Effector memory CD8-positive, alpha-beta T cell (primary cell): ENCODE results near the gene ADAMTSL4.
"Not testable (repeated sequence)": the region's sequence is repeated elsewhere in the genome, so short reads cannot be mapped to it uniquely, and the experiment has no call there.

Experiments
- ATAC-seq: fragments of 150-1000 bp; cut with Tn5 transposase; replicated peaks from 2 replicates; pipeline ENCODE4 v1.10.0; 2021; ENCODE audit warnings: mild to moderate bottlenecking, moderate library complexity
- DNase-seq, 3 experiments: peaks; one replicate each; pipeline ENCODE4 v3.0.0; 2021
- H3K27ac Mint-ChIP-seq, 2 donors: one replicate each; pipeline ENCODE4 v1.8.0; 2022; ENCODE audit warnings: mild to moderate bottlenecking in 2 of 2, mixed read lengths in 2 of 2, moderate library complexity in 2 of 2
- H3K27me3 Mint-ChIP-seq, 2 donors: one replicate each; pipeline ENCODE4 v1.8.0; 2022; ENCODE audit warnings: mixed read lengths in 2 of 2
- H3K36me3 Mint-ChIP-seq: one replicate; pipeline ENCODE4 v1.8.0; 2022; ENCODE audit warnings: mild to moderate bottlenecking, moderate library complexity, mixed read lengths; ENCODE audit not compliant: insufficient read depth
- H3K4me1 Mint-ChIP-seq, 2 donors: one replicate each; pipeline ENCODE4 v1.8.0; 2022; ENCODE audit warnings: low read depth in 2 of 2, mixed read lengths in 2 of 2
- H3K4me3 Mint-ChIP-seq, 2 donors: one replicate each; pipeline ENCODE4 v1.8.0; 2022; ENCODE audit warnings: mild to moderate bottlenecking in 2 of 2, mixed read lengths in 2 of 2, moderate library complexity in 2 of 2
- H3K9me3 Mint-ChIP-seq, 2 donors: one replicate each; pipeline ENCODE4 v1.8.0; 2022; ENCODE audit warnings: mixed read lengths in 2 of 2

The ADAMTSL4 gene

DNA sequence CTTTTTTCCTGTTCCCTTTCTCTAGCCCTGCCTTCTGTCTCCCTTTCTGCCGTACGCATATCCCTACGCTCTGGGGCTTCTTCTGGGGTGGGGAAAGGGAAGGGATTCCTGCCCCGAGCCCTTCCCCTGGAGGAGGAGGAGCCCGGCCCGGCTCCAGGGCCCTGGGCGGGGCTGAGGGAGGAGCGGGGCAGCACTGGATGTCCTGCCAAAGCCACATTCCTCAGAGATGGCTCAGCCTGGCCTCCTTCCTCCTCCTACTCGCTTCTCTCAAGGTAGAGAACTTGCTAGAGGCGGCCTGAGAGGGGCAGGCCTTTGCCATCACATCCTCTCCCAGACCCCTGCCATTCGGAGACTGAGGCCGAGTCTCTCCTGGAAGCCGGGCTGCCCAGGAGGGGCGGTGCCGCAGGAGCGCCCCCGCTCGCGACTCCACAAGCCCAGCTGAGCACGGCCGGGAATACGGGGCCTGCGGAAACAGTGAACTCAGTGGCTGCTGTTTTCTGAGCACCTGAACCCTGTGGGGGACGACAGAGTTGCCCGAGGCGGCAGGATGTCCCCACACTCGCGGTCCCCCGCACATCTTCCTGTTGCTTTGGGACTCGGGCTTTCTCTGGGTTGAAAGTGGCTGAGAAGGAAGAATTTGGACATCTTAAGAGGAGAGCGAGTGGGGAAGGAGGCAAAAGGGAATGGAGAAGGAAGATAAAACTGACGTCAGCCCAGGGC lies 12.2 kb downstream of the ADAMTSL4 start:
- peaks cover 49 to 59% of the 10 kb centered on the region in 2 donors for H3K4me1 Mint-ChIP-seq
- H3K36me3 Mint-ChIP-seq: peaks cover 50% of the 10 kb centered on the region
- H3K9me3 Mint-ChIP-seq: no peaks in the 10 kb centered on the region
- peak overlapping the region; percentile 98 to 99 for H3K27ac Mint-ChIP-seq
- DNase-seq: peak in 1 of 3 experiments; percentile 60
- H3K27me3 Mint-ChIP-seq: no peaks in the 10 kb centered on the region
- H3K4me3 Mint-ChIP-seq: peak overlapping the region; percentile 86 to 93
- peak; percentile 35 for ATAC-seq

DNA sequence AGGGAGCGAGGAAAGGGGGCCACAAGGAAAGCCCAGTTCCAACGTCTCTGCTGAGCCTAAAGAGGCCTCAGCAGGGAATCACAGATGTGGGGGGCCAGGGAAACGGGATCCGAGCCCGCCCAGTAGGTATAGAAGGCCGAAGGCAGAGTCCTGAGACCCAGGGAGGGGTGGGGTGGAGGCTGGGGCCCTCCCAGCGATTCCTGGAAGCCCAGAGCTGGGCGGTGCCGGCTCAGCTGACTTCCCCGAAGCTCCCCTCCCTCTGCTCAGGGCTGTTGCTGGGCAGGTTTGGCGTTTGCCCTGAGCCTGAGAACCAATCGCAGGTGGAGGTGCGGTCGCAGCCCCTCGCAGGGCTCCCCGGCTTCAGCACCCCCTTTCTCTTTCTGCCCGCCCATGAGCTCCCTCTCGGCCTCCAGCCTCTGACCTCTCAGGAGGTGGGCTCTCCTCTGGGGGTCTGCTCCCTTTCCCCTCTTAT lies 12.8 kb downstream of the ADAMTSL4 start:
- DNase-seq (peak; percentile 57 to 60 (median 57)), ATAC-seq (peak; percentile 39)
- peaks cover 55 to 62% of the 10 kb centered on the region in 2 donors for H3K4me1 Mint-ChIP-seq
- no peaks in the 10 kb centered on the region for H3K27me3 Mint-ChIP-seq
- peaks cover 52% of the 10 kb centered on the region for H3K36me3 Mint-ChIP-seq
- H3K27ac Mint-ChIP-seq: peak overlapping the region; percentile 98 to 99
- H3K4me3 Mint-ChIP-seq: peak overlapping the region; percentile 86 to 93
- no peaks in the 10 kb centered on the region for H3K9me3 Mint-ChIP-seq

DNA sequence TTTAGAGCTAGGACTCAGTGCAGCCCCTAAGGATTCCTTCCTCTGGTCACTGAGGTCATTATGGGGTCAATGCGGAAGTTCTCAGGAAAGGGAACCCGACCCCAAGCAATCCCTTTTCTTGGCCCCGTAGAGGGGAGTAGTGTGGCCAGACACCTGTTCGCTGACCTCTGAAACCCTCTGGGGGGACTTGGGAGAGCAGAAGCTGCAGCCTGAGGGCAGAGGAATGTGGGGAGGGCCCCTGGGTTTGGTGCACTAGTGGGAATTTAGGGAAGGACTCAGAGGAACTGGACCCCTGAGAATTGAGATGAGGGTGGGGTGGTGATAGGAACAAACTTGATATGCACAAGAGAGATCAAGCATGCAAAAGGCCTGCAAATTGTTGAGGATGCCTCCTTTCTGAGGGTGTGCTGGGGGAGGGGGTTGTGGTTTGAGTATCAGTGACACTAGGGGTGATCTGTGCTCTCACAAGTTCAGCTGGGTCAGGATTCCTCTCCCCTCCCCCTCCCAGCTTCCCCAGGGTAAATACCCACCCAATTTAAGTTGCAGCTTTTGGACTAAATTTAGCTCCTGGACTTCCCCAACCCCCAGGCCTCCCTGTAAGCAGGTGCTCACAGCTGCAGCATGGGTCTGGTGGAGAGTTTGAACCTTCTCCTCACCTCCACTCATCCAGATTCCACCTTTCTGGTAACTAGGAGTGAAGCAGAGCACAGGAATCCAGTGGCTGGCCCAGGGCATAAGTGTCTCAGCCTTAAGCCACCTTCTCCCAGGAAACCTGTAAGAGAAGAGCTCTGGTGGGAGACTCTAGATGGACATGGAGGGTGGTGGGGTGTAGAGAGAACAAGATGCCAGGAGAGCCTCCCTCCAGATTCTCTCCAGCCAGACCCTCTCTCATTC lies 13.5 kb downstream of the ADAMTSL4 start:
- ATAC-seq: peak; percentile 28

DNA sequence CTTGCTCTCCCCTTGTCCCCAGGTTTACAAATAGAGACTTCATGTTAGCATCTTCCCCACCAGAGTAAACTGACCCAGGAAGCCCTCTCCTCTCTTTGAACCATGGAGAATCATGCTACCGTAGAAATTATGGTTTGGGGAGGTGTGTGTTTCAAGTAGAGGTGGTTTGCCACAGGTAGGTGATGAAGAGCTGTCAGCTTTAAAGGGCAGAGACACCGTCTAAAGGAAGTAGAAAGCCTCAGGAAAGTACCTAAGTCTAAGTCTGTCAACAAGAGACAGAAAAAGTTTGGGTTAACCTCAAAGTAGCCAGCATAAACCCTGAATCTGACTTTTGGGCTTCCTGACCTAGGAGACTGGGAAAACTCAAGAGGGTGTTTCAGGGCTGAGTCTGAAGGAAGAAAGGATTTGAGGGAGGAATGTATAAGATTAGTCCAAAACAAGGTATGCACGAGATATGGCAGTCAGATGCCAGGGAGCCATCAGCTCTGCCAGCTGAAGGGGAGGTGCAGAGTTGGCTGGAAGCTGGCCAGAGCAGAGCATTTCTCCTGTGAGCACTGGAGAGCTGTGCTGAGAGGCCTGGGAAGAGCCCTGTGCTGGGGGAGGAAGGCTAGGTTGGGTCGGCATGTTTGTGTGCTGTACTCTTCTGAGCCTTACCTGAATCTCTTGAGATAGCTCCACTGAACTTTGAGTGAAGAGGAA lies 14.3 kb downstream of the ADAMTSL4 start:
- peak; percentile 64 for ATAC-seq
- Mint-ChIP-seq H3K4me1 (peaks cover 70 to 77% of the 10 kb centered on the region in 2 donors), H3K27ac (peak overlapping the region; percentile 98 to 99), H3K36me3 (peaks cover 67% of the 10 kb centered on the region), H3K4me3 (peak overlapping the region; percentile 86 to 93), H3K9me3 (no peaks in the 10 kb centered on the region), H3K27me3 (no peaks in the 10 kb centered on the region)
- DNase-seq: peak in 2 of 3 experiments; percentile 44 to 47

More for the DNA sequence above, 13.5 kb downstream of the ADAMTSL4 start:
- H3K36me3 Mint-ChIP-seq: peaks cover 59% of the 10 kb centered on the region
- DNase-seq: peak; percentile 46 to 57 (median 48)
- no peaks in the 10 kb centered on the region for H3K9me3 Mint-ChIP-seq
- peak overlapping the region; percentile 98 to 99 for H3K27ac Mint-ChIP-seq
- no peaks in the 10 kb centered on the region for H3K27me3 Mint-ChIP-seq
- H3K4me3 Mint-ChIP-seq: peak overlapping the region; percentile 86 to 93
- peaks cover 62 to 69% of the 10 kb centered on the region in 2 donors for H3K4me1 Mint-ChIP-seq

DNA sequence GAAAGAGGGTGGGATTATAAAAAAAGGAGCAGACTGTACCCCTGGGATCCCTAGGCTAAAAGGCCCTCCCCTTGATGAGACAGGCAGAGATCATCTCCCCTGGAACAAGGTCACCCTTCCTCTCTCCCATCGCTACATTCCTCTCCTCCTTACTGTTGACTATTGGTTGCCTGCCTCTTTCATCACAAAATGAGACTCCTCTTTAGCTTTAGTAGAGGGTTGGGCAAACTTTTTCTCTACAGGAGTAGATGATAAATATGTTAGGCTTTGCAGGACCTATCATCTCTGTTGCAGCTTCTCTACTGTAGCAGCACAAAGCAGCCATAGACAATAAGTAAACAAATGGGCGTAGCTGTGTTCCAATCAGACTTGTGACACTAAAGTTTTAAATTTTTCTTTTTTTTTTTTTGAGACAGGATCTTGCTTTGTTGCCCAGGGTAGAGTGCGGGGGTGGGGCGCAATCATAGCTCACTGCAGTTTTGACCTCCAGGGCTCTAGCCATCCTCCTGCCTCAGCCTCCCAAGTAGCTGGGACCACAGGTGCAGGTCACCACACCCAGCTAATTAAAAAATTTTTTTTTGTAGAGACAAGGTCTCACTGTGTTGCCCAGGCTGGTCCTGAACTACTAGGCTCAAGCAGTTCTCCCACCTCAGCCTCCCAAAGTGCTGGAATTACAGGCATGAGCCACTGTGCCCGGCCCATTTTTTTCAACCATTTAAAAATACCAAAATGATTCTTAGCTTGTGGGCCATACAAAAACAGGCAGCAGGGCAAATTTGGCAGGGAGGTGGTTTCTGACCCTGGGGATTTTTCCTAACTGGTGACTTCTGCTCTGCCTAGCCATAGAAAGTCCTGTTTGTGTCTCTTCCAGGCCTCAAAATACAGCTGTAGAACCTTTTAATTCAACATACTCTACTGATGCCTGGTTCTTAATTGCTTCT lies 15.1 kb downstream of the ADAMTSL4 start:
- H3K36me3 Mint-ChIP-seq: peaks cover 75% of the 10 kb centered on the region
- ATAC-seq (no peak), DNase-seq (no peak)
- no peaks in the 10 kb centered on the region for H3K9me3 Mint-ChIP-seq
- H3K27ac Mint-ChIP-seq: peak overlapping the region; percentile 98 to 99
- no peaks in the 10 kb centered on the region for H3K27me3 Mint-ChIP-seq
- H3K4me1 Mint-ChIP-seq: peaks cover 75 to 85% of the 10 kb centered on the region in 2 donors
- H3K4me3 Mint-ChIP-seq: peak overlapping the region; percentile 86 to 93

DNA sequence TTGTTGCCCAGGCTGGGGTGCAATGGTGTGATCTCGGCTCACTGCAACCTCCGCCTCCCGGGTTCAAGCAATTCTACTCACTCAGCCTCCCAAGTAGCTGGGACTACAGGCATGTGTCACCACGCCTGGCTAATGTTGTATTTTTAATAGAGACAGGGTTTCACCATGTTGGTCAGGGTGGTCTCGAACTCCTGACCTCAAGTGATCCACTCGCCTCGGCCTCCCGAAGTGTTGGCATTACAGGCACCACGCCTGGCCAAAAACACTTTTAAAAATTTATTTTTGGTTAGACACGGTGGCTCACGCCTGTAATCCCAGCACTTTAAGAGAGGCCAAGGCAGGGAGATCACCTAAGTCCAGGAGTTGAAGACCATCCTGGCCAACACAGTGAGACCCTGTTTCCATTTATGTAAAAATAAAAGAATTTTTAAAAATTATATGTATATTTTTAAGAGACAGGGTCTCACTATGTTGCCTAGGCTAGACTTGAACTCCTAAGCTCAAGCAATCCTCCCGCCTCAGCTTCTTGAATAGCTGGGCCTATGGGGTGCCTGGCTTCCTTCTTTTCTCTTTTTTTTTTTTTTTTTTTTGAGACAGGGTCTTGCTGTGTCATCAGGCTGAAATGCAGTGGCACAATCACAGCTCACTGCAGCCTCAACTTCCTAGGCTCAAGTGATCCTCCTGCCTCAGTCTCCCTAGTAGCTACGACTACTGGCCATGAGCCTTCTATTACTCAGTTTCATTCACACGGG lies 16.2 kb downstream of the ADAMTSL4 start:
- not testable (repeated sequence) for DNase-seq, ATAC-seq
- peak overlapping the region; percentile 88 to 99 for H3K4me3 Mint-ChIP-seq

DNA sequence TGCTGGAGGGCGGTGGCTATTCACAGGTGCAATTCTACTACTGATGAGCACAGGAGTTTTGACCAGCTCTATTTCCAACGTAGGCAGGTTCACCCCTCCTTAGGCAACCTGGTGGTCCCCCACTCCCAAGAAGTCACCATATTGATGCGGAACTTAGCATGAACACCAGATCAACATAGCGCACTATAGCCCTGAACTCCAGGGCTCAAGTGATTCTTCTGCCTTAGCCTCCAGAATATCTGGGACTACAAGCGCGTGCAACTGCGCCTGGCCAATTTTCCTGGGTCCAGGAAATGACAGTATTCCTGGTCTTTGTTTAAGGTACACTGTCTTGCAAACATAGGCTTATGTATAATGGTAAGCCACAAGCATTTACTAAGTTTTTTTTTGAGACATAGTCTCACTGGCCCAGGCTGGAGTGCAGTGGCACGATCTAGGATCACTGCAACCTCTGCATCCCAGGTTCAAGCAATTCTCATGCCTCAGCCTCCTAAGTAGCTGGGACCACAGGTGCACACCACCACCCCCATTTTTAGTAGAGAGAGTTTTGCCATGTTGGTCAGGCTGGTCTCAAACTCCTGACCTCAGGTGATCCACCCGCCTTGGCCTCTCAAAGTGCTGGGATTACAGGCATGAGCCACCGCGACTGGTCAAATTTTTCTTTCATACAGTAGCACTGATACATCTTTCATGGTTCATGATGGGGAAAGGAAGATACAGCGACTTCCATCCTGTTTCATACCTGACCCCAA lies 17.6 kb downstream of the ADAMTSL4 start:
- Mint-ChIP-seq H3K4me1 (peaks cover 77 to 83% of the 10 kb centered on the region in 2 donors), H3K27me3 (no peaks in the 10 kb centered on the region), H3K36me3 (peaks cover 83% of the 10 kb centered on the region), H3K27ac (peak overlapping the region; percentile 98 to 99), H3K4me3 (peak overlapping the region; percentile 88 to 99), H3K9me3 (no peaks in the 10 kb centered on the region)
- no peak for DNase-seq
- ATAC-seq: no peak

More for the DNA sequence above, 16.2 kb downstream of the ADAMTSL4 start:
- Mint-ChIP-seq H3K36me3 (peaks cover 79% of the 10 kb centered on the region), H3K4me1 (peaks cover 79 to 88% of the 10 kb centered on the region in 2 donors), H3K27ac (peak overlapping the region; percentile 98 to 99)
- not testable (repeated sequence) for H3K27me3 Mint-ChIP-seq, H3K9me3 Mint-ChIP-seq

DNA sequence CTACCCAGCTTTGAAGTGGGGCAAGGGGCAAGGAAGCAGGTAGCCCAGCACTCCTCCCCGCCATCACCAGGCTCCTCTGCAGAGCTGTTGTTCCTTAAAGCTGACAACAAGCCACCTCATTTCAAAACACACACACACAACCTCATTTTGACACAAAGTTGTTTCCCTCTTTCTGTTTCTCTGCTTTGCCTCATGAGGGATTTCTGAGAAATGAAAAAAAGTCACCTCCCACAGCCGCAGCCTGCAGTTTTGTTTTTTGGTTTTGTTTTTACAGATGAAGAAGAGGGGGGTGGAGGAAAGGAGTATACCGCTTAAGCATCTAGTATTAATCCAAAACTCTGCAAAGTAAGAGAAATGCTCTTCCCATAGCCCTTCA lies 18.1 kb downstream of the ADAMTSL4 start:
- Mint-ChIP-seq H3K4me3 (peak overlapping the region; percentile 88 to 99), H3K27ac (peak overlapping the region; percentile 98 to 99), H3K36me3 (peaks cover 85% of the 10 kb centered on the region)

DNA sequence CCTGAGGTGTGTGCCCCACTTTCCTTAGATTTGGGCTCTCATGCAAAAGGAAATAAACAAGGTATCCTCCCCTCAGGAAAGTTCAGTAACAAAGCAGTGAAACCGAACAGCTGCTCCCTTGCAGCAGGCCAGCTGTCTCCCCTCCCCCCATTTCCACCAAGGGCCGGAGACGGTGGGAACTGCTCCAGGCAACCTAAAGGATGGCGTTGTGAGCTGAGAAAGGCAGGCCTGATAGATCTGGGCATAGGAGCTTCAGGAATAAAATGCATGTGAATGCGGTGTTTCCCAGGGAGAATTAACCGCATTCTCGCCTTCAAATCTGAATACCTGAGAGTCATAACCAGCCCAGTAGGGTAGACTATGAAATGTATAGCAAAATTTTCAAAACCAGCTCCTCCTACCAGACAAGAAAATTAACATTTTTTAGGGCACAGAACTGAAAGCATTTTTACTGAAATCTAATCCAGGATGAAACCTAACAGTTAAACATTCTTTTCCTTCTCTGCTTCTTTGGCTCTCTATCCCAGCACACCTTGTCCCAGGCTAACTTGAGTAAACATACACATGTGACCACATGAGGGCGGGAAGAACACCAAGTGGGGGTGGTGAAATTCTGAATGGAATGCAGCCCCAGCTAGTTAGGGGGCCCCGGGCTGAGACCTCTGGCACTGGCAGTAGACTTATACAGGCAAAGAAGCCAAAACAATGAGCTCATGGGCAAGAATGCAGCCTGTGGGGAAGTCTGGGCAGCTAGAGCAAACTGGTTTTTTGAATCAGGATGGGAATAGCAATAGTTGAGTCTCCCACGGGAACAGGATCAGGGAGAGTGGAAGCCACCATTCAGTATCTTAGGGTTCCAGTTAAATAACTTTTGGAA lies 18.7 kb downstream of the ADAMTSL4 start:
- Mint-ChIP-seq H3K4me1 (peaks cover 72 to 82% of the 10 kb centered on the region in 2 donors), H3K36me3 (peaks cover 85% of the 10 kb centered on the region), H3K27ac (peak overlapping the region; percentile 98 to 99), H3K9me3 (no peaks in the 10 kb centered on the region), H3K4me3 (peak overlapping the region; percentile 88 to 99), H3K27me3 (no peaks in the 10 kb centered on the region)
- peak in 1 of 3 experiments; percentile 47 for DNase-seq
- peak; percentile 11 for ATAC-seq

More for the DNA sequence above, 18.1 kb downstream of the ADAMTSL4 start:
- DNase-seq (peak in 1 of 3 experiments; percentile 52), ATAC-seq (peak; percentile 35)
- Mint-ChIP-seq H3K9me3 (no peaks in the 10 kb centered on the region), H3K4me1 (peaks cover 76 to 85% of the 10 kb centered on the region in 2 donors), H3K27me3 (no peaks in the 10 kb centered on the region)

DNA sequence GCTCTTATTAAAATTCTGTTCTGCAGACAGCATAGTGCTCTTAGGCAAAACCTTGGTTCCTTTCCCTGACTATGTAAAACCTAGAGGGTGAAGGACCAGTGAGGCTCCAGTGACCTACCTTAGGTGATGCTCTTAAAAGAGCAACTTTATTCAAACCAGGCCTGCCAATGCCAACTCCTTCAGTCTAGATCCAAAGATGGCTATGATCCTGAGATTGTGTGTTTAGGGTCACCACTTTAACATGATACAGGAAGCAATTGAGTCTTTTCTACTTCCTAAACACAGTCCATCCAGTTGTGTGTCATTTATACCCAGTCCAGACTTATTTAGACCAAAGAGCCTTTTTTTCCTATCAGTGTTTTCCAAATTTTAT lies 19.4 kb downstream of the ADAMTSL4 start:
- peak overlapping the region; percentile 98 to 99 for H3K27ac Mint-ChIP-seq
- no peaks in the 10 kb centered on the region for H3K9me3 Mint-ChIP-seq
- peak overlapping the region; percentile 88 to 99 for H3K4me3 Mint-ChIP-seq
- peaks cover 67 to 81% of the 10 kb centered on the region in 2 donors for H3K4me1 Mint-ChIP-seq
- no peaks in the 10 kb centered on the region for H3K27me3 Mint-ChIP-seq
- no peak for DNase-seq
- peaks cover 85% of the 10 kb centered on the region for H3K36me3 Mint-ChIP-seq
- ATAC-seq: no peak
